Bone marrow (tissue), 2 donors: ENCODE data around the gene ITGBL1.

ENCODE experiments used
- DNase-seq, 2 donors: peaks; one replicate each; lab custom pipeline; 2025; lab: John Stamatoyannopoulos, UW

ITGBL1 gene

DNA sequence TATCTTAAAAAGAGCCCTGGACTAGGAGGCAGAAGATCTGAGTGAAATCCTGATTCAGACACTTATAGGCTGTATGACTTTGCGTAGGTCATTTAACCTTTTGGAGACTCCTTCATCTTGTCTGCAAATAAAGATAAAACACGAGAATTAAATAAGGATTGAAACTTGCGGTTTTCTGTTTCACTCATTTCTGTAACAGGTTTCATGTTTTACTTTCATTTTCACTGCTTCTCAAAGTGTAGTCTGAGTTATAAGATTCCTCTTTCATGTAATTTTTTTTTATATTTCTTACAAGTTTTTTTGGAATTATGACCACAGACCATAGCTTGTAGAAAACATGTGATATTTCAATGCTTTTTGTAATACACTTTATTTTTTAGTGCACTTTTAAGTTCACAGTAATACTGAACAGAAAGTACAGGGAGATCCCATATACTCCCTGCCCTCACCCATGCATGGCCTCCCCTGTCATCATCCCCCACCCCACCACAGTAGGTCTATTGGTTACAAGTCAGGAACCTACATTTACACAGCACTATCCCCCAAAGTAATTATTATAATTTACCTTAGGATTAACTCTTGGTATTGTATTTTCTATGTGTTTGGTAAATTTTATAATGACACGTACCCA, 174.6 kb downstream of the ITGBL1 start:
- no peak for DNase-seq

DNA sequence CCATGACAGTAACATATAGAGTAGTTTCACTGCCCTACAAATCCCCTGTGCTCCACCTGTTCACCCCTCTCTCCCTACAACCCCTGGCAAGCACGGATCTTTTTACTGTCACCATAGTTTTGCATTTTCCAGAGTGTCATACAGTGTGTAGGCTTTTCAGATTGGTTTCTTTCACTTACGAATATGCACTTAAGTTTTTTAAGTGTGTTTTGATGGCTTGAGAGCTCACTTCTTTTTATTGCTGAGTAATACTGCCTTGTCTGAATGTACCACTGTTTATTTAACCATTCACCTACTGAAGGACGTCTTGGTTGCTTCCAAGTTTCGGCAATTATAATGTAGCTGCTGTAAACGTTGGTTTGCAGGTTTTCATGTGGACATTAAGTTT, 175.1 kb downstream of the ITGBL1 start:
- DNase-seq: no peak

DNA sequence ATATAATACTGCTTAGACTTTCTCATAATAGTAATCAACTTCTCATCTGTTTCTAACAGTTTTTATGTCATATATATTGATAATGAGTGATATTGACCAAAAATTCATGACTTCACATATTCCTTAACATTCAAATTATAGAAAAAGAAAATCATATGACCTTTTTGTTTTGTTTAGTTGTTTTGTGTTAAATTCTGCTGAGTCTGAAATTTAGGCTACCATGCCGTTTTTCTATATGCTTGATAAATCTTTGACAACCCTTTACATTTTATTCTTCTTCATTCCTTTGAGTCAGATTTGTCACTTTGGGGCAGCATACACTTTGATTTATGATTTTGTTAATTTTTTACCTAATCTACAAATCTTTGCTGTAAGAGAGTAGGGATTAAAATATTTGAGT, 176.4 kb downstream of the ITGBL1 start:
- no peak for DNase-seq

DNA sequence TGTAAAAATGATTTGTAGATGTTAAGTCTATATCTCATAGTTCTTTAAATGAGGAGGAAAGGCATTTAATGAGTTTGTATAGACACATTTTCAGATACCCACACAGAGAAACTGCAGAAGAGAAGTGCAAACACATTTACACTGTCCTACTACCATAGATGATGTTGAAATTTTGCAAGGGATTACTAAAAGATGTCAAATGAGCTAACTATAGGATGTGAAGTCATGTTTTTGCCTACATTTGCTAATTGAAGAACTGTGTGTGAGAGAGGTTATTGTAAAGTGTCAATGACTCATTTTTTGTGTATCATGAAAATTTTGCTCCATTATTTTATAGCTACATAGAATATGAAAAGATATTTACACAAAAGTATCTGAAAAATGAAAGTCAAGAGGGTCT, 178.9 kb downstream of the ITGBL1 start:
- DNase-seq: no peak

DNA sequence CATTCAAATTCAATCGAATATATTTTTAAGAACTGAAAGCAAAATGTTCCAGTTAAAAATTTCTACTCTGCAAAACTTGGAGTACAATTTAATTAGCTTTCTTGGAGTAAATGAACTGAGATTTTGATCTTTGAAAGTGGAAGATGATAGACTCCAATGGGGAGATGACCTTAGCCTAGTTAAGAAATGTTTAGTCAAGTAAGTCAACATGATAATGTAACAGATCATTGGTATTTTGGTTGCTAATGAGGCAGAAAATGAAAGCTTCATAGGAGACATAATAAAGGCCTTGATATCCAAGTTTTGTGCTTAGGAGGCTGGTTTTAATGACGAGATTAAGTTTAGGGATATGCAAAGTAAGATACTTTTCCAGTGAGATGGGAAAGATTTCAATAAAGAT, 181.7 kb downstream of the ITGBL1 start:
- DNase-seq: no peak

DNA sequence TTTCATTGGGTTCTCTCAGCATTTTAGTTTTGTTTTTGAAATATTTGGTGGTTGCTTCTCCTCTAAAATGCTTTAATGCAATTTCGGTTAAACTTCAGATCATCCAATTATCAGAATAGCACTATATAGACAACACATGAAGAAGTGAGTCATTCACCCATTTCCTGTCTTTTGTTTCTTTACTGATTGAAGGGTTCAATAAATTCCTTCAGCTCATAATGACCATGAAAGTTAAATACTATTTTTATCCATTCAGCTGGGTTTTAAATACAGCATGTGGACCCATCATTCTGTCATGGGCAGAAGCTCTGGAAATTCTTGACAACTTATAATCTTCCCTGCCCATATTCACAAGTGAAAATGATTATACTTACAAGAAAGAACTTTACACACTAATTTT, 187.2 kb downstream of the ITGBL1 start:
- no peak for DNase-seq

DNA sequence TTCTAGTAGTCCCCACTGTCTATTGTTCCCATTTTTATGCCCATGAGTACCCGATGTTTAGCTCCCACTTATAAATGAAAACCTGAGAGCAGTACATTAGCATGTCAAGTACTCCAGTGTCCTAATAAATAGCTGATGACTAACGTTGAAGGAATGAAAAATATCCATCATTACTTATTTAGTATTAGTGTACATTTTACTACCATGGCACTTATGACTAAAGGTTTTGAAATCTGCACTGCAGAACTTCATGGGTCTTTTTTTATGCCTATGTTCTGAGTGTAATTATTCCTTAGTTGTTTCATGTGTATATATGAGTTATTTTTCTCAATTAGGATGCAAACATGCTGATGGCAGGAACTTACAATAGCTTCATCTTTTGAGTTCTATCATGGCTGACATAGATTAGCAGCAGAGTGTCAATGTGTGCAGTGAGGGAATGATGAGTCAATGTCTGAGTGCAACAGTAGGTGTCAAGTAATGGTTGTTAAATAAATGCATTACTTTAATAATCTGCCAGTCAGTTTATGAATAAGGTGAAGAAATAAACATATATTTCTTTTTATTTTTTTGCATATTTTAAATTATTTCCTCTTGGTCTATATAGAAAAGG, 188.4 kb downstream of the ITGBL1 start:
- no peak for DNase-seq

DNA sequence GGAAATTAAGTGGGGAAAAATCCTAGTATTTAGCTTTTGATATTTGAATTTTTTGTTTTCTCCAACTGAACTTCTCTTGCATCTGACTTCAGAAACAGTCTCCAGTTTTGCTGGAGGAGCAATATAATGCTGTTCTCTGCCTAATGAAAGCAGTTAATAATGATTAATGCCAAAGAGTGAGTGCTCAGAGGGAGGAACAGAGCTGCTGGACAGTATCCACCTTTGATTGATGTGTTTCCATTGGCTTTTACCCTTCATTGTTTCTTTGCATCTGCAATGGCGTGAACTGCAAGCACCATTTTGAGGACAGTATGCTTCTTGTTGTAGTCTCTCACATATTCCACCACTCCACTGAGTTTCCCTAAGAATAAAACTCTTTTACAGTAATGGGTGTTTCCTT, 193.4 kb downstream of the ITGBL1 start:
- no peak for DNase-seq

DNA sequence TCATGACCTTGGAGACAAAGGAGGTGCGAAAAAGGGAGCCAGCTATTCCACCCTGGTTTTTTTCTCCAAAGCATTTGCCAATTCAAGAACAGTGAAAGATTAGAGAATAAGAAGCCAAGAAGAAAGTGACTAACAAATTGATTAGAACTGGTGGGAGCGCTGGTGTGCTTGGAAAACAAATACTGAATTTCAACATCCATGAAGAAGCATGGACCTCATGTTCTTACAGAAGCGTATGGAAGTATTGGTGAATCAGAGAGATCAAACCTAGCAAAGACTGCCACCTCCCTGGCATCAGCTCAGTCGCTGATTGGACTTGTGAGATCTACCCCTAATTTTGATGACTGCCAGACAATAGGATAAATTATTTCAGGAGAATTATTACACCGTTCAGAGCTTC, 195.3 kb downstream of the ITGBL1 start:
- DNase-seq: no peak

DNA sequence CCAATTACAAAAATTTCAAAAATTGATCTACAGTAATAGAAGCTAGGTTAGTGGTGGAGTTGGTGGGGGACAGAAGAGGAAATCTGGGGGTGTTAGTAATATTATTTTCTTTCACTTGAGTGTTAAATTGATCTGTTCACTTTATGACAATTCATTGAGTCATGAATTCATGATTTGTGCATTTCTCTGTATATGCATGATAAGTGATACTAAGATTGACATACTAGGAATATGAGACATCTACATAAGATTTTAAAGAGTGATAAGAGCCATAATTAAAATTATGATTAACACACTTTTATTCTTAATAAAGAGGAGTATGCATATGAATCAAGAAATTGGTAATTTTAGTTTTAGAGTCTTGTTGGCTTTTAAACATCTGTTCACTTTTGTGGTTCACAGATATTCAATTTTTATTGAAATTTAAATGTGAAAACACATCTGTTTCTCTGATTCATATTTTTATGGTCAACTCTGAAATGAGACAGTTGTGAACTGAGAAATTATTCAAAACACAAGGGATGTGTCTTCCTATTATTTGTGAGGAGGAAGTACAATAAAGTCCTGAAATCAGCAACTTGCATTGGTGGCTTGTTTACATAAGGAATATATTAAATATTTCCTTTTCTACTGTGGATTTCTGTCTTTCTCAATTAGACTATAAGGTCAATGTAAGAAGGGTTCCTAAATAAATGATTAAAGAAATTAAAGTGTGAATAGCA, 196.5 kb downstream of the ITGBL1 start:
- DNase-seq: no peak

DNA sequence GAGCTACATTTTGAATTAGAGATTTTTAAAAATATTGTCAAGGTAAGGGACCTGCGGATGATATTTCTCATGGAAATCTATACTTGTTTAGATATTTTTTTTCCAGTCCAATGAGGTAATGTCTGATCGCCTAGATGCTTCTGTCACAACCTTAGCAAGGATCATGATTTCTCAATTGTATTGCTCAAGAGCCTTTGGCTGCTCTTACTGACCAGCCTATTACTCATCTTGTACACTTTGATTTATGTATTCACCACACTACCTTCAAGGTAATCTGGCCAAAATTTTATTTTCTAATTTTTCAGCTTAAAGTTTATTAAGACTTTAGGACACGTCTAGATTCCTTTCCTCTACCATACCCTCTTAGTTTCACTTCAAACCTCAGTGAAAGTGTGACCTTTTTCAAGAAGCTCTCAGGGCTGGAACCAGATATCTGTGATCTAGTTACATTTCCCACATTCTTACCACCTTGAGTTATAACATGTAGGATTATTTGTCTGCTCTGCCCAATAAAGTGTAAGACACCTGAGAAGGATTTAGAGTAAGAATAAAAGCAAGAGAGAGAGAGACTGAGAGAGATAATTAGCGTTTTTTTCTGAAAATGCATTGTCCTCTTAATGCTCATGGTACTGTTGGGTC, 197.1 kb downstream of the ITGBL1 start:
- no peak for DNase-seq

DNA sequence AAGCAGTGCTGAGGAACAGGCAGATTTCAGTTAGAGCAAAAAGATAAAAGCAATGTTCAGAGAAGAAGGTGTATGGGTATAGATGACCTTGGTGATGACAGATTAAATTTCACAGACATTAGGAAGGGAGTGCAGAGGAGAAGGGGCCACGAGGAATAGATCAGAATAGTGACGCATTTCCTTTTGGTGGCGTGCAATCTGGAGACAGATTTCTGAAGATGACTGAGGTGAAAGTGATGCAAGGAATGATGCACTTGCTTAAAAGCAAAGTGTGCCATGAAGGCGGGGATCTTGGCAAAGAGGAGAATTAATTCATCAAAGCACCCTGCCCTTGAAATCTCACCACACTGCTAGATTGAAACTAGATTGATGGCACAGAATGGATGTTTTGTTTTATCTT, 202.4 kb downstream of the ITGBL1 start:
- DNase-seq: no peak

DNA sequence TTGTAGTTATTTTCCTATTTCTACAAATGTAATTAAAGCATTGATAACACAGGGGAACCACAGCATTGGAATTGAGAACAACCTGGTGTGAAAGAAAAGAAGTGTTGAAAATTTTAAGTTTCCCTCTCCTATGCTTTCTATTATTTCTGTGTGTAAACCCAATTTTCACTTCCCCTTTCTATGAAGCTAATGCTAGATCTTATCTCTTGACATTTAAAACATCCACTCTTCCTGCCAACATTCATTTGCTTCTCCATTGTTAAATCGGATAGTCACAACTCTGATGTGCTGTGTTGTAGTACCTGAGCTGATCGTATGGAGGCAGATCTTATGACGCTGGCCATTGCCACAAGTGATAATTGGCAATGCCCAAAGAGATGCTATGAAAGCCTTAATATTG, 203.0 kb downstream of the ITGBL1 start:
- no peak for DNase-seq

DNA sequence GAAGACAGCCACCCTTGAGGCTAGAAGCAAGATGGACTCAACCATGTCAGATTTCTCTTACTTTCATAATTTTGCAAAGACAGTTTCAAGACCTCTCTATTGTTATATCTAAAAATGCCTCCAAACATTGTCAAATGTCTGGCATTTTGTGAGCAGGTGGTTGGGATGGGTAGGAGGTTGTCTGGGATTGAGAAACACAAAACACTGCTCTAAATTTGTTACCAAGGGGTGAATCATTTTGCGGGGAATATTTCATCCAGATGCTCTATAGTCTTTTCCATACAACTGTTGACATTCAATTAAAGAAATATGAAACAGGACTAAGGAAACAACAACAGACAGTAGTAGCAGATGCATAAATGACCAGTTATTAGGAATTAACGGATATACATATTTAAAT, 208.2 kb downstream of the ITGBL1 start:
- DNase-seq: no peak

DNA sequence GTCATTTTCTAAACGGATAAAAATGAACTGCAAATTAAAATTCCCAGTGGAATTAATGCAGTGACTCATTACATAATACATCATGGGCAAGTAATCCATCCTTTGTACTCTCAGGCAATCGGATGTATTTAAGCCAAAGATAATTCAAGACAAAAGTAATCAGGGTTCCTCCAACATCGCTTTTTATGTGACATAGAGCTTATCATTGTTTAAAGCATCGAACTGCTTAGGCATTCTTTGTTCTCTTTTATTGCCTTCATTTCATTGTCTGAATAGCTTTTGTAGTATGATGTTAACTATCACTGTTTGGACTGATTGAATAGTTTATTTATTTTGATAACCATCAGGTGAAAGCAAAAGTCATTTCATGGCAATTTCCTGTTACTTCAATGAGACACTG, 209.4 kb downstream of the ITGBL1 start:
- no peak for DNase-seq

DNA sequence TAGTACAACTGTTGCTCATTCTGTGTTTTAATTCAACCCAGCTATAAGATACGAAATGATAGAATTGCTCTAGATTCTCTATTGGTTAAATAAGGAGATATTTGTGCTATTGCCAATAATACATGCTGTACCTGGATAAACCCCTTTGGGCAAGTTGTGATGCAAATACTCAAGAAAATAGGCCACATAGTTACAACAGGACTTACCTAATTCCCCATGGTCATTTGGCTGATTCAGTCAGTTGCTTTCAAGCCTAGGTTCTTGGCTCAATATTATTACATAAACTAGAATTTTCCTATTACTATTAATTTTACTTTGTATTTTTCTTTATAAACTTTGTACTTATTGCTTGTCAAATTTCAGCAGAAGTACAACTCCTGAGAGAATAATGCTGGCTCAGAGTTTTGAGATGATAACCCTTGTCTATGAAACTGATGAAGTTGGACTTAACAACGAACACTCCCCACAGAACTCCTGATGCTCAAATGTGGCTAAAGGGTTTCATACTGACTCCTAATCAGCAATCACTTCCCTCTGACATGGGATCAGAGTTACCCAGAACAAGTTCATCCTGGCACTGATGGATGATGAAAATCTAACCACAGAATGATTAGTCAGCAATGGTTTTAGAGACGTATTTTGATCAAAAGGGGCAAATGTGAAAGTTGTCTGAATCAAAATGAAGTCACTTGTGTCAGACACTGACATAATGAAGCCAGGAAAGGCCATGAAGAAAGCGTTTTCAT, 221.1 kb downstream of the ITGBL1 start:
- no peak for DNase-seq

DNA sequence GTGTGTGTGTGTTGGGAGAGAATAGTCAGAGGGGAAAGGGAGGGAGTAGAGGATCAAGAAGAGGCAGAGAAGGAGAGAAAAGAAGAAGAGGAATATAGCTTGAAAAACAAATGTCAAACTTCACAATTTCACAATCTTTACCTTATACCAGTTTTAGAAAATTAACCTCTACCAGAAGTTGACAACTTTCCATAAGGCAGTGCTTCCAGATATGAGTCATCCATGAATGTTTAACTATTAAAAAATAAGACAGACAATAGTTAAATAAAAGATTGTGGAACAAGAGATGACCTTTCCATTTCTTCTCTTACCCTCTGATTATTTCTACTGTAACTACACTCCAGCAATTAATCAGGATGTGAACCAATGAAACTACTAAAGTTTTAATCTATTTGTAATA, 229.4 kb downstream of the ITGBL1 start:
- DNase-seq: no peak

DNA sequence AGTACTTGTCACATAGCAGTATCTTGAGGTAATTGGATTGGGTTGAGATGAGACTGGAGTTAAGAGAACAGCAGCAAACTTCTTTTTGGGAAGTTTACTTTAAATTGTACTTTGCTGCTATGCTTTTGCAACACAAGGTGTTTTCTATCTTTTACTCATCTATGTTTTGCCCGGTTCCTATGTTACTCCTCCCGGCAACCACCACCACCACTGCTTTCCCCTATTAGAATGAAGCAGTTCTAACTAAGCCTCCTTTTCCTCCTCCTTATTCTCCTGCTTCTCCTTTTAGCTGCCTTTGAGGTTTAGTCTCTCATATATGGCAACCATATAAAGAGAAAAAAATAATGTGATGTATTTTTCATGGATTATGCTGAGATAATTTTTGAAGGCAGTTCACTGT, 233.5 kb downstream of the ITGBL1 start:
- no peak for DNase-seq

DNA sequence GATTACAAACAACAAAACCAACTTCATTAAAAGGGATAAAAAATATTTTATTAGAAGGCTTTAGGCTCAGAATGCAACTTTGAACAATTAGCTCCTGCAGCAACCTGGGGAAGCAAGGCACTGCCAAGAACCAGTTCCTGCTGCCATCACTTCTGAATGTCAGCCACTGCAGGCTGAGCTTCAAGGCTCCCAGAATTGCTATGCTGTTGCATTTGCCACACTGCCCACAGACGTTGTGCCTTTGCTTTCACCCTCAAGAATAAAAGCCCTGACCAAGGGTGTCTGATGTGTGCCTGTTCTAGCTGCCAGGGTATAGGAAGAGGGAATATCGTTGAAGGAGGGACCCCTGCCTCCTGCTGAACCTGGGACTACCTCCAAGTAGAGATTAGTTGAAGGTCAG, 238.4 kb downstream of the ITGBL1 start:
- no peak for DNase-seq

DNA sequence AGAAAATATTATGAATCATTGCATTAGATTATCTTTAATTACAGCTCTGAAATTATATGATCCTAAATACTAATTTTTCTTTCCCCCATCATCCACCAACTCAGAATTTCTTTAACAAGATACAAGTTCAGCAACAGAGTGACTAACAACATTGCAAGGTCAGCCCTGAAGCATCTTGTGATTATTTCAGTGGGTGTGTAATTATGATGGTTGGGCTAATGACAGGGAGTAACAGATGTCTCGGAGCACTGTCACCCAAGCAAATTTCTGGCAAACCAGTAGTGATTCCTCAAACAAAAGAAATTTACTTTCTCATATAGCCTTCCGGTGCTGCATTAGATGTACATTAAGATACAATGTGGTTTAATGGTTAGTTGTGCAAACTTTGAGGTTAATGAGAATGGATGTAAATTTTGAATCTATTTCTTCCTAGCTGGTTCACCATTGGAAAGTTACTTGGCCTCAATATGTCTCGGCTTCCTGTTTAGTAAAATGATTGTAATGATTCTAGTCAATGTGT, 238.9 kb downstream of the ITGBL1 start:
- DNase-seq: no peak

DNA sequence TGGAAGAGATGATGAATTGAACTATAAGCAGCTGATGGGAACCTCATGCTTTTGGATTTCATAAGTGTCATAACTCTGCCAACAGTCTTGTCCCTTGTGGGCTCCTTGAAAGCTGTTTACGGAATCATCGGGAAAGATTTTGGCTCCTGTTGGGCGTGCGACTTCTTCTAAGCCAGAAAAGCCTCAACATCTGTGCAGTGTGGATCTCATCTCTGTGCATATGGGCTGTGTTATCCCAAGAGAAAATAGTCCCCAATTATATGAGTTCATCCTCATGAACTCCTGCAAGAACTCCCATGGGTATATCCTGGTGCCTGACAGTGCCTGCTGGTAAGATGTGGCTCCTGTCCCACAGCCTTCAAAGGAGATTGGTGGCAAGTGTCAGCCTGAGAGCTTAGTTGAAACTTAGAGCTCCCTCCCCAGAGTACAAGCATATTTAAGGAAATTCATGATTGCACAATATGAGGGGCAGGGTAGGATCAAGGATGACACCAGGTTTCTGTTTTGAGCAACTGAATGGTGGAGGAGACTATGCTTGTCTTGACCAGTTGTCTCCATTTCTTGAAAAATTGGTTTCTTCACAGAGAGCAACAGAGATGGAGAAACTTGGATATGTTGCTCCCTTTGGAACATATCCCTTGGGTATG, 243.5 kb downstream of the ITGBL1 start:
- DNase-seq: no peak

DNA sequence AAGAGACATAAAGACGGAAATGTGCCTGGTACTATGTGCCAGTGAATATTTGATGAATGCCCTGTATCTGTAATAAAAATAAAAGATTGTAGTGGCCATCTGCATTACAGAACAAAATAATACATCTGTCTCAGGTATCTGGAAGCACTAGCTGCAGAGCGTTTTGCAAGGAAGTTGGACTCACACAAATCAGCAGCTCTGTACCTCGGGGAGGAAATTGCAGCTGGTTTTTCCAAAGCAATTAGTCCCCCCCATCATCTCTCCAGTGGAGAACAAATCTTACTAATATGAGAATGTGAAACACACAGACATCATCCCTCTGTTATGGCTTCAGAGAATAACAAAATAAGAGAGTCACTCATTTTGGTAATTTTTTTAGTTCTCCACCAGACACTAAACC, 245.3 kb downstream of the ITGBL1 start:
- no peak for DNase-seq
